HG03521 (cell line): ENCODE results near the gene CCNJ.
"Not testable (repeated sequence)": the region's sequence is repeated elsewhere in the genome, so short reads cannot be mapped to it uniquely, and the experiment has no call there.

Source experiments
- ATAC-seq: cut with Tn5 transposase; IDR thresholded peaks from one replicate; pipeline ENCODE4 v1.9.1; 2021; ENCODE audit warnings: mild to moderate bottlenecking, moderate library complexity; ENCODE audit not compliant: unreplicated experiment

Gene CCNJ, protein sequence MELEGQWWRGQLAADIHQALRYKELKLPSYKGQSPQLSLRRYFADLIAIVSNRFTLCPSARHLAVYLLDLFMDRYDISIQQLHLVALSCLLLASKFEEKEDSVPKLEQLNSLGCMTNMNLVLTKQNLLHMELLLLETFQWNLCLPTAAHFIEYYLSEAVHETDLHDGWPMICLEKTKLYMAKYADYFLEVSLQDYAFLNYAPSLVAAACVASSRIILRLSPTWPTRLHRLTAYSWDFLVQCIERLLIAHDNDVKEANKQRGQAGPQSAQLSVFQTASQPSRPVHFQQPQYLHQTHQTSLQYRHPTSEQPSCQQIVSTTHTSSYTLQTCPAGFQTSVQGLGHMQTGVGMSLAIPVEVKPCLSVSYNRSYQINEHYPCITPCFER

DNA sequence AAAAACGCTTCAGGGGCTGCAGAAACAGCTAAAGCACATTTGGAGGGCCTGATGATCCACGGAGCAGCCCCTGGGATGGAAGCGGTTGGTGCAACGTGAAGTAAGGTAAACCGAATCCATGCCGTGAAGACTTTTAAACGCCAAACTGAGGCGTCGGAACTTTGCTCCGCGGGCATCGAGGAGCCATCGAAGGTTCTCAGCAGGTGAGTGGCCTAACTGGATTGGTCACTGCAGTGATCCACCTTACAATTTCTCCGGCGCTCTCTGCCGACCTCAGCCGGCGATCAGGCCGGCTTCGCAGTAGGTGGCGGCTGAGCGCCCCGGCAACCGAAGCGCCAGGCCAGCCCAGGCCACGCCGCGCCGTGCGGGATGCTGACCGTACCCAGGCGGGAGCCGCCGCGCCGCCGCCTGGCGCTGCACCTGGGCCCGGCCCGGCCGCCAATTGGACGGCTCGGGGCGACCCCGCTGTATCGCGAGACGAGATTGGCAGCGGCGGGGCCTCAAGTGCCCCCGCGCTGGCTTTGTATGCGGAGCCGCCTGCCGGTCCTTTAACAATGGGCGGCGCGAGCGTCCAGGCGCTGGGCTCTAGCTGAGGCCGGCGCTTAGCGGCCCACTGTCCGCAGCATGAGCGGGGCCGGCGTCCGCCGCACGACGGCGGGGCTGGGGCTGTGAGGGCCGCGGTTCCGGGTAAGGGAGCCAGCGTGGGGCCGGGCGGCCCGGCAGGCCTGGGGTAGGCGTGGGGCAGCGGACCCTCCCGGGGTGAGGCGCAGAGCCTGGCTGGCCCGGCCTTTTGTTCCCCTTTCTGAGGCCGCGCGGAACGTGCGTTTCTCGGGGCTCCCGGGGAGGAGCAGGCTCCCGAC, at the start of gene CCNJ:
Gene CCNJ (plus strand): TSS at position 551 of the 860 bp plus-strand sequence. CDS start 811 bp downstream, outside the sequence.
- ATAC-seq, result peak; percentile 82

DNA sequence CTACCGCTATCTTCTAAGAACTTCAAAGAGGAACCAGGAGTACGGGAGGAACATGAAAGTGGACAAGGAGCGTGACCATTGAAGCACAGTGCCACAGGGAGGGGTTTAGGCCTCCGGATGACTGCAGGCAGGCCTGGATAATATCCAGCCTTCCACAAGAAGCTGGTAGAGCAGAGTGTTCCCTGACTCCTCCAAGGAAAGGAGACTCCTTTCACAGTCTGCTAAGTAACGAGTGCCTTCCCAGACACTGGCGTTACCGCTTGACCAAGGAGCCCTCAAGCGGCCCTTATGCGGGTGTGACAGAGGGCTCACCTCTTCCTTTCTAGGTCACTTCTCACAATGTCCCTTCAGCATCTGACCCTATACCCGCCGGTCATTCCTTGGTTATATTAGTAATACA, 49.0 kb upstream of the CCNJ start:
- not testable (repeated sequence) for ATAC-seq

DNA sequence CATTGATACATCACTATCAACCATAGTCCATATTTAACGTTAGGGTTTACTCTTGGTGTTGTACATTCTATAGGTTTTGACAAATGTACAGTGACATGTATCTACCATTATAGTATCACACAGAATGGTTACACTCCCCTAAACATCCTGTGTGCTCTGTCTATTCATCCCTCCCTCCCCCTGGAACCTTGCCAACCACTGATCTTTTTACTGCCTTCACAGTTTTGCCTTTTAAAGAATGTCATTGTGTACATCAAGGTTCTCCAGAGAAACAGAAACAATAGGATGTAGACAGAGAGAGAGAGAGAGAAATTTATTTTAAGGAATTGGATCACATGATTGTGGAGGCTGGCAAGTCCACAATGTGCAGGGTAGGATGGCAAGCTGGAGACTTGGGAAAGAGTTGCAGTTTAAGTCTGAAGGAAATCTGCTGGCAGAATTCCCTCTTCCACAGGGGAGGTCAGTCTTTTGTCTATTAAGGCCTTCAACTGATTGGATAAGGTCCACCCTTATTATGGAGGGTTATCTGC, 45.1 kb upstream of the CCNJ start:
- no peak for ATAC-seq

DNA sequence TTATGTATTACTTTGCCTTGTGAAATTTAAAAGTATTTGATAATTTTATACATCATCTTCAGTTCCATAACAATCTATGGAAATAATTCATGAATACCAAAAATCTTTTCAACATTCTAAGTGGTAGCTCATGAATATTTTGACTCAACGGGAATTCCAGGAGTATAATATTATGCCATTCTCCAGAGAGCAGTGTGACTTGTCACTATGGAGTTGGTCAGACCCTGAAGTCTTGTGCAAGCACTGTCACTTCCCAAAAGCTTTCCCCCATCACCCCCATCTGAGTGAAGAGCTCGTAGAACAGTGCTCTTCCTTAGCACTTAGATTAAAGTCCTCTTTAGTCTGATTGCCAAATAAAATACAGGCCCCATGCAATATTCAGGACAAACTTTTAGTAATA, 29.4 kb upstream of the CCNJ start:
- no peak for ATAC-seq

DNA sequence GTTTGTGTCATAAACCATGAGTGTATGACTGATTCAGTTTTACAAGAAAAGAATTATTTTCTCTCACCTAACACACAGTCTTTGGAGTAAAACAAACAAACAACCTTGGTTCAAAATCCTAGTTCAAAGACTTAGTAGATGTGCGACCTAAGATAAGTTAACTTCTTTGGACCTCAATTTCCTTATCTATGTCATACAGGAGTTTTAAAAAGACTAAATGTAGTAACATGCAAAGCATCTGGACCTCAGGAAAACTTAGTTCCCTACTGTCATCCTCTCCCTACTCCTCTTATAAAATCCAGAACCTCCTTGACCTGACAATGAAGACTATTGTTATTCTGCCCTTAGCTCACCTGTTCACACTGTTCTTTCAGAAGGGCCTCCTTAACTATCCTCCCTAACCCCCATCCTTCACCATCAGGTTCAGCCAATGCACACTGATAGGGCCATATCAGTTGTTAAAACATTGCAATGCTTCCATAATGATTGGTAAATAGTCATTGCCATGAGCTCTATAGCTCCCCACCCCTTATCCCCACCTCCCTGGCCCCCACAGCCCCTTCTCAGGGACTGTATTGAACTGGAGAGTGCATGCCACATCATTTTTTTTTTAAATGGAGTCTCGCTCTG, 28.8 kb upstream of the CCNJ start:
- ATAC-seq, result no peak

DNA sequence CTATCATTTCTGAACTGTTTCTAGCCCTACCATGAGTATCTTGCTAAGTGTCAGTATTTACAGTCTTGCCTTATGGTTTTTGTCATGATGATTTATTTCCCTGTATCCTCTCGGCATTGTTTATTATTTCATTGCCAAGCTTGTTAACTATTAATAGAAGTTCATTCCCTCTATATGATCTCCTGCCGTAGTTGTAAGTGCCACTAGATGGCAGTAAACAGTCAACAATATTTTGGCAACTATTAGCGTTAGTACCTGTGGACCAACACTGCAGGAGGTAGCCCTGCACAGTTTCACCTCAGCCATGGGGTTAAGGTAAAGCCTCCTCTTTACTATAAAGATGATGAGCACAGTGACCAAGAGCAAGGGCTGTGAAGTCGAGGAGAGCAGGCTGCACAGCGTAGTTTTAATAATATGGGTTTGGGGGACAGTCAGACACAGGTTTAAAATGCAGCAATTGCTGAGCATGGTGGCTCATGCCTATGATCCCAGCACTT, 26.1 kb upstream of the CCNJ start:
- no peak for ATAC-seq

DNA sequence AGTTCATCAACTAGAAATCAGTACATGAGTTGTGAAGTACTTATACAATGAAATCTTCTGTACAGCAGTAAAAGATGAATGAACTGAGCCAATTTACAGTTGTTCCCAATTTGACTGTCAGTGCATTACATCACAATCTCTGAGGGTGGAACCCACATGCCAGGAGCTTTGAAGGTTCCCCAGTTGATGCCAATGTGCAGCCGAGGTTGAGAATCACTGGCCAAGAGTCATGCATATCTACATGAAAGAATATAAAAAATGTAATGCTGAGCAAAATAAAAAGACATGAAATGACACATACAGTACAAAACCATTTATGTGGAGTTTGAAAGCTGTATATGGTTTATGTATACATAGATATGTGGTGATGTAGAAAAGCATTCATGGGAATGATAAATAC, 22.1 kb upstream of the CCNJ start:
- no peak for ATAC-seq

DNA sequence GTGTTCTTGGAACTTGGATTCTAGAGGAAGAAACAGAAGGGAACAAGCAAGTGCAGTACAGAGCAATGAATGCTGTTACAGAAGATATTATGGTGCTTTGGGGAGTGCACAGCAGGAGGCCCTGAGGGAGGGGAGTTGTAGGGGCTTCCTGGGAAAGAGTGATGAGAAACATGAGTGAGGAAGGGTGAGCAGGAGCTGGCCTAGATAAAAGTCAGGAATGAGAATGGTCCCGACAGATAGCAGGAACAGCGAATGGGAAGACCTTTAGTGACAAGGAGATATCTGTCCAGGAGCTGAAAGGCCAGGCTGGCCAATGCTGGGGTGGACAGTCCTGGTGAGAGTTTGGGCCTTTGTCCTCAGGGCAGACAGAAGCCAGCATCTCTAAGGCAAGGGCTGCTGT, 20.6 kb upstream of the CCNJ start:
- ATAC-seq, result no peak

DNA sequence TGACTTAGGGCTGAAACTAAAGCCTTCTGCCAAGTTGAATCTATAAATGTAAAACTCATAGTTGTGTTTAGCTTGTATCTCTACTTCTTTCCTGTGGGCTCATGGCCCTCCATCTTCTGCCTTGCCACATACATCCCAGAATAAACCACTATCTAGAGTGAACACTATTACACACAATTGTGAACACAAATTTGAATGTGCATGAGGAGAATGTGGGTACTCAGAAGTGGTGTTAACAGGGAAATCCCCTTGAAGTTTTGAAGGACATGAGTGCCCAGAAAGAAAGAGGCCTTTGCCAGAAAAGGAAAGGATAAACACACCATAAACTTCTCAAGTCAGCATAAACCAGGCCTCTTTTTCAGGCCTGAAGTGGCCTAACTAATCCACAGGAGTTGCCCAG, 20.2 kb upstream of the CCNJ start:
- no peak for ATAC-seq

DNA sequence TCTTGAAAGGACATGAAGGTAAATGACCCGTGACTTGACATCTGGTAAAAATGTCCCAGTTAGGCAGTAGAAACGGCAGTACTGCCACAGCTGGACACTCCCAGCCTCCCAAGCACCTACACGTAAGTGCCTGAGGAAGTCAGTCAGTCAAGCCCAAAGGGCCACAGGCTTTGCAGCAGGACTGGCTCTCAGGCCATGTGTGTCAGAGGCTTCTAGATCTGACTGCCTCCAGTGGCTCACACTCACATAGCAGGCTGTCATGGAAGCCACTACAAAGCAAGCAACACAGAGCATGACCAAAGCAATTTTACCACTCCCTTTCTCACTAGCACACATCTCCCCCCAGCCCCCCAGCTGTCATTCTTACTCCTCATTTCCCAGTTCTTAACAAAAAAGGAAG, 17.8 kb upstream of the CCNJ start:
- peak; percentile 80 for ATAC-seq

DNA sequence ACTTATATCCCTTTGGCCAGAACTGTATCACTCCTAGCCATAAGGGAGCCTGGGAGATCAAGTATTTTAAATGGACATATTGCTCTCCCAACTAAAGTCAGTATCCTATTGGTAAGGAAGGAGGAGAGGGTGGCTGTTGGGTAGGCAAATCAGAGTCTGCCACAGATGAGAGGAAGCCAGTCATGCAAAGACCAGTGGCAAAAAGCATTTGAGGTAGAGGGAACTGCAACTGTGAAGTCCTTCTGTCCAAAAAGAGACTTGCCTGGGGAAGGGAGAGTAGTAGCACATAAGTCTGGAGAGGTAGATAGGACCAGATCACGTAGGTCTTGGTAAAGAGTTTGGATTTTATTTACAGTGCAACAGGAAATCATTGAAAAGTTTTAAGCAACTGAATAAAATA, 8.8 kb upstream of the CCNJ start:
- no peak for ATAC-seq

DNA sequence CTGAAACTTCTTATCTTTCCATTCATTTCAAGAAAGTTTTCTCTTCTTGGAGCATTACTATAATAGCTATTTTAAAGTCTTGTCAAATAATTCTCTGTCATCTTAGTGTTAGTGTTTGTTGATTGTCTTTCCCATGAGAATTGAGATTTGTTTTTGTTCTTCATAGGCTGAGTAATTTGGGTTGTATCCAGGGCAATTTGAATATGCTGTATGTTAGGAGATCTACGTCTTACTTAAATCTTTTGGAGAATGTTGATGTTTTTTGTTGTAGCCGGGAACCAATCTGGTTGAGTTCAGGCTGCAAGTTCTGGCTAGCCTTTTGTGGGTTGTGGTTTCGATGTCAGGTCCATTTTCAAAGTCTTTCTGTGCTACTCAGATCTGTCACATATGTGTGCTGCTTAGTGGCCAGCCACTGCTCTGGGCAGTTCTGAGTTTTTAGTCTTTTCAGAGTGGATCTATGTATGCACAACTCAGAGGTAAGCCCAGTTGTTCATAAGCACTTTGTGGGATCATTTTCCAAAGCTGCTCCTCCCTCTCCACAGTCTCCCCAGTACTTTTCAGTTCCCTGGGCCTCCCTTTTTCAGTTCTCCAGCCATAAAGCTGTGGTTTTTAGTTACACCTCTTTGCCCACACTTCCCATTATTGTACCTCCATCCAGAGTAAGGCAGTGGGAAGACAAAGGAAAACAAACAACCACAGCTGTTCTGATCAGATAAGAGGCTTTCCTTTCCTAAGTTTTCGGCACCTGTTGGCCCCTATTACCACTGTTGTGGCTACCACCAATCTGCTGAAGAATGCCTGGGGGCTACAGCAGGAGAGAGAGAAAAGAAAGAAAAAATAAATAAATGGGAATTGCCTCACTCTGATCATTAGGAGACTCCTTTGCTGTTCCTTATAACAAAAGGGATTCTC, 4.7 kb upstream of the CCNJ start:
- ATAC-seq, result no peak

DNA sequence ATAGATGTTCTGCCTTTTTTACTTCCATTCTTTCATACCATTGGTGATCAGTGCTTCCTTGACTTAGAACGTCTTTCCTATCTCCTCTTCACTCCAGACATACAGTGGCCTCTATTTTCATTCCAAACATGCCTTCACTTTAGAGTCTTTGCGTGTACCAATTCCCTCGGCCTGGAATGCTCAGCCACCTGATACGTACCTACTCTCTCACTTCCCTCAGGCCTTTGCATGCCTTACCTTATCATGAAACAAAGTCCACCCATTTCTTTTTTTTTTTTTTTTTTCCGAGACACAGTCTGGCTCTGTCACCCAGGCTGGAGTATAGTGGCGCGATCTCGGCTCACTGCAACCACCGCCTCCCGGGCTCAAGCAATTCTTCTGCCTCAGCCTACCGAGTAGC, 2.2 kb upstream of the CCNJ start:
- ATAC-seq, result no peak

DNA sequence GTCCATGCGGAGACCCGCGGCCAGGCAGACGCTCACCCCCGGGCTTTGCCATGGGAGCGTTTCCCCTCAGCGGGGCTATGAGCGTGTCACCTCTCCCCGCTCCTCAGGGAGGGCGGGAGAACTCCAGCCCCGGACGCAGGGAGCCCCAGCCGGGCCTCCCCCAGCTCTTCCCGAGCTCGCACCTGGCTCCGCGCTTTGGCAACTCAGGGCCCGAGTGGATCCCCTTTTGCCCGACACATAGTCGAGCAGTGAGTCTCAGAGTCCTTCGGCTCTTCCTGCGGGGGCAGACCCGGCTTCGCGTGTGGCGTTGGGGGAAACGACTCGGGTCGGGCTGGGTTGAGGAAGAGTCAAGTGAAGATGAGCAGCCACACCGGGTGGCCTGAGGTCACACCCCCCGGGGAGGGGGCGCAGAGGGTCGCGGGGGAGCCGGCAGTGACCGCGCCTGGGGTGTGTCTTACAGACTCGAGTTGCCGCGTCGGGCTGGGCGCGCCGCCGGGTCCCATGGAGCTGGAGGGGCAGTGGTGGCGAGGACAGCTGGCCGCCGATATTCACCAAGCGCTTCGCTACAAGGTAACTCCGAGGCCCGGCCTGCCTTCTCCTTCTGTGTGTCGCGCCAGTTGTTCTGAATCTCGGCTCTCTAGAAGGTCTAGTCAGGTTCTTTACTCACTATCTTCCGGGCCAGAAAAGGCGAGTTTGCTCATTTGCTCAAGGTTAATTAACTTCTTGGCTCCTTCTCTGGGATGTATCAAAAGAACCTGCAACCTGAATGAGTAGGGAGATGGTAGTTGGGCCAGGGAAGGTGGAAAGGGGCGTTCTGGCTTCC, 721 bp downstream of the CCNJ start:
- ATAC-seq, result peak; percentile 27

DNA sequence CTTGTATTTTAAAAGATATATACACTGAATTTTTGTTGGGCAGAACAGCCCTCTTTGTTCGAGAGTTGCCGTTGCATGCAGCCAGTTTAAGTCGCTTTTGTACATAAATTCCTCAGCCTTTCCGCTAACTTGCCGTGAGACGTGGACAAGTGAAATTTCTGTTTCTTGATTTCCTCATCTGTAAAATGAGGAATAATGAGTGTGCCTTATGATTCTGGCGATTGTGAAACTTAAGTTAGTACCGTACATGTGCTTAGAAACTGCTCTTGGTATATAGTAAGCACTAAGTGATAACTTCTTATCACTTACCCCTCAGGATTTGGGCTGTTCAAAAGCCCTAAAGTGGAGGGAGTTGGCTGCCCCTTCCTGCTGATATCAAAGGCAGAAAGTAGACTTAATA, 1.4 kb downstream of the CCNJ start:
- ATAC-seq, result no peak

DNA sequence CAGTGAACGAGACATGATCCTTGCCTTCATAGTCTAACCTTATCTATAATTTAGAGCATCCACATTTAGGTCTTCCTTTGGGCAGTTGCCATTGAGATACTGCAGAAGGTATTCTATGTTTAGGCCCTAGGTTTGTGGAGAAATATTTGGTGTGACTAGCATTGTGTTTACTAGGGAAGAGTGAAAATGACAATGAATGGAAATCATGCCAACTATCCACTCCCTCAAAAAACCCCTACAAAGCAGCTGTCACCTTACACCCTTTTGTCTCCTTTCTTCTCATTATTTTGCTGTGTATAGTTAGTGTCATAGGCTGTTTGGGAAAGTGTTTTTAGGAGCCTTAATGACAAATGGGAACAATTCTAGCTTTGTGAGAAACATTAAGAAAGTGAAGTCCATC, 3.2 kb downstream of the CCNJ start:
- no peak for ATAC-seq

DNA sequence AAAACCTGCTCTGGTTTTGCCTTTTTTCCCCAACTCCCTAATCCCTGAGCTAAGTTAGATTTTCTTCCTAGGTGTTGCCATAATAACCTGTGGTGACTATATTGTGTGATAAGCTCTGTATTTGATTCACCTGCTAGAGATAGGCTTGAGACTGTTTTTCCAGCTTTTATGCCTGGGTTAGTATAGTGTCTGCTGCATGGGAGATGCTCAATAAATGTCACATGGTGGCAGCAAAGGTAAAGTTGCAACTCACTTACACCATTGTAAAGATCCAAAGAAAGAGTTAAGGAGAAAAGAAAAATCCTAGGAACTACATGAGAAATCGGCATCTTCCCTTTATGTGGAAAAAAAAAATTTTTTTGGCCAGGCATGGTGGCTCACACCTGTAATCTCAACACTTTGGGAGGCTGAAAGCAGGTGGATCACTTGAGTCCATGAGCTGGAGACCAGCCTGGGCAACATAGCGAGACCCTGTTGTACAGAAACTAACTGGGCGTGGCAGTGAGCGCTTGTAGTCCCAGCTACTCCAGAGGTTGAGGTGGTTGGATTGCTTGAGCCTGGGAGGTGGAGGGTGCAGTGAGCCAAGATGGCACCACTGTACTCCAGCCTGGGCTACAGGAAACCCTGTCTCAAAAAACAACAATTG, 3.7 kb downstream of the CCNJ start:
- ATAC-seq, result no peak

DNA sequence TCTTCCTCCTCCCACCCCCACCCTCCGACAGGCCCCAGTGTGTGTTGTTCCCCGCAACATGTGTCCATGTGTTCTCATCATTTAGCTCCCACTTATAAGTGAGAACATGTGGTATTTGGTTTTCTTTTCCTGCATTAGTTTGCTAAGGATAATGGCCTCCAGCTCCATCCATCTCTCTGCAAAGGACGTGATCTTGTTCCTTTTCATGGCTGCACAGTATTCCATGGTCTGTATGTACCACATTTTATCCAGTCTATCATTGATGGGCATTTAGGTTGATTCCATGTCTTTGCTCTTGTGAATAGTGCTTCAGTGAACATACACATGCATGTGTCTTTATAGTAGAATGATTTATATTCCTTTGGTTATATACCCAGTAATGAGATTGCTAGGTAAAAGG, 4.5 kb downstream of the CCNJ start:
- not testable (repeated sequence) for ATAC-seq

DNA sequence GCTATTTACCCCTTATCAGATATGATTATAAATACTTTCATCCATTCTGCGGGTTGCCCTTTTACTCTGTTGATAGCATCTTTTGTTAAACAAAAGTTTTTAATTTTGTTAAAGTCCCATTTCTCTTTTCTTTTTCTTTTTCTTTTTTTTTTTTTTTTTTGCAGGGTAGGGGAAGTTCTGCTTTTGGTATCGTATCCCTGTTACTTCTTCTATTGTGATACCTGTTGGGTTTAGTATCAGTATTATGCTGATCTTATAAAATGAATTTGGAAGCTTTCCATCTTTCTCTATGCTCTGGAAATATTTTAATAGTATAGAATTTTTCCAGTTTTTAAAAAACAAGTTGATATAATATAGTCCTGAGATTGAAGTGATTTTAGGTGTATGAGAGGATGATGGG, 6.0 kb downstream of the CCNJ start:
- no peak for ATAC-seq
